Kidney (tissue), 14 donors: ENCODE results near the gene ITPR1. TPM values are rescaled to one million over a fixed set of nuclear protein-coding genes. Genes with fewer than 3 reads are reported as not detected.

Experiments
- DNase-seq, 5 donors: peaks; one replicate each; pipeline ENCODE4 v3.0.0-alpha.2; 2013 to 2020
- FAIRE-seq: peaks from 2 replicates; lab custom pipeline; 2012; peaks lifted over from hg19 to GRCh38; lab: Jason Lieb, UNC
- H3K27ac ChIP-seq, 2 donors: one replicate each; pipeline ENCODE4 v1.7.0; 2013; ENCODE audit warnings: low read depth in 2 of 2, low read length in 2 of 2, inconsistent platforms in 1 of 2
- H3K27me3 ChIP-seq: one replicate; pipeline ENCODE4 v1.7.1; 2013; ENCODE audit warnings: low read length, inconsistent platforms; ENCODE audit not compliant: control insufficient read depth, insufficient read depth
- H3K36me3 ChIP-seq, 3 donors: one replicate each; pipeline versions ENCODE4 v1.7.0 to v1.7.1; 2013; ENCODE audit warnings: low read length in 3 of 3, control low read depth in 1 of 3, inconsistent platforms in 1 of 3; ENCODE audit not compliant: insufficient read depth in 3 of 3, control insufficient read depth in 2 of 3
- H3K4me1 ChIP-seq, 3 donors: one replicate each; pipeline versions ENCODE4 v1.7.0 to v1.7.1; 2013; ENCODE audit warnings: low read length in 3 of 3, inconsistent platforms in 1 of 3, low read depth in 1 of 3; ENCODE audit not compliant: control insufficient read depth in 2 of 3, insufficient read depth in 2 of 3
- H3K4me3 ChIP-seq, 3 donors: one replicate each; pipeline versions ENCODE4 v1.7.0 to v1.8.1; 2013; ENCODE audit warnings: low read length in 3 of 3, control low read depth in 1 of 3, inconsistent platforms in 1 of 3
- H3K9ac ChIP-seq, 3 donors: one replicate each; pipeline versions ENCODE4 v1.7.0 to v1.7.1; 2013; ENCODE audit warnings: low read length in 3 of 3, control low read depth in 1 of 3, inconsistent platforms in 1 of 3
- H3K9me3 ChIP-seq, 3 donors: one replicate each; pipeline versions ENCODE4 v1.7.0 to v1.7.1; 2013; ENCODE audit warnings: low read length in 3 of 3, control low read depth in 1 of 3, inconsistent platforms in 1 of 3; ENCODE audit not compliant: control insufficient read depth in 2 of 3, insufficient read depth in 1 of 3
- CTCF ChIP-seq: IDR thresholded peaks from 3 replicates; pipeline ENCODE4 v1.5.1; 2012; ENCODE audit warnings: mild to moderate bottlenecking, moderate library complexity, borderline replicate concordance; ENCODE audit not compliant: insufficient read depth; ENCODE audit errors: extremely low read depth
- intact Hi-C: fragments of 100-400 bp; cut with DNase I; formaldehyde crosslinking; loops from one replicate; pipeline ENCODE4 v1.11.1; 2022
- polyA plus RNA-seq: library from polyadenylated mRNA; stranded (reverse); fragments of 350-450 nt; fragmentation: Illumina TruSeq; extraction: RNeasy Lipid Tissue Mini Kit (QIAGEN cat#74804); gene quantifications from one replicate; pipeline ENCODE4 v1.2.3, GENCODE V29; 2014; ENCODE audit warnings: low read depth, low replicate concordance; ENCODE audit not compliant: insufficient read depth
- total RNA-seq: library from RNA; stranded (reverse); fragmentation: NEBNext Ultra II Directional; extraction: Animal tissue kit (Norgen Biotek cat#: 25700); gene quantifications from one replicate; pipeline ENCODE4 v1.2.1, GENCODE V29; 2021
- donor health status: control.
- donor health status: control.
- donor health status: control.
- donor health status: control.
- donor health status: control.
- donor health status: DM: yes; HTN: yes; CAD: no.
- donor health status: Normal renal cell carcinoma (clear cell type).

The ITPR1 gene
- total and polyA plus RNA-seq, 2 donors from 2014 or later = 30.2 to 81.2 TPM

GRCh38 chr3:4528320-4528719, 35.2 kb downstream of the ITPR1 start:
- Histone ChIP-seq H3K4me3 (no peak overlapping the region), H3K9ac (no peak overlapping the region), H3K27me3 (no peaks in the 10 kb centered on the region), H3K27ac (no peak overlapping the region), H3K4me1 (peaks cover 3 to 20% (median 8%) of the 10 kb centered on the region in 3 donors), H3K9me3 (no peaks in the 10 kb centered on the region), H3K36me3 (no peaks in the 10 kb centered on the region)
- FAIRE-seq (no peak), DNase-seq (no peak)
- no peak for TF ChIP-seq CTCF
- intact Hi-C loops = no loop called here

DNA sequence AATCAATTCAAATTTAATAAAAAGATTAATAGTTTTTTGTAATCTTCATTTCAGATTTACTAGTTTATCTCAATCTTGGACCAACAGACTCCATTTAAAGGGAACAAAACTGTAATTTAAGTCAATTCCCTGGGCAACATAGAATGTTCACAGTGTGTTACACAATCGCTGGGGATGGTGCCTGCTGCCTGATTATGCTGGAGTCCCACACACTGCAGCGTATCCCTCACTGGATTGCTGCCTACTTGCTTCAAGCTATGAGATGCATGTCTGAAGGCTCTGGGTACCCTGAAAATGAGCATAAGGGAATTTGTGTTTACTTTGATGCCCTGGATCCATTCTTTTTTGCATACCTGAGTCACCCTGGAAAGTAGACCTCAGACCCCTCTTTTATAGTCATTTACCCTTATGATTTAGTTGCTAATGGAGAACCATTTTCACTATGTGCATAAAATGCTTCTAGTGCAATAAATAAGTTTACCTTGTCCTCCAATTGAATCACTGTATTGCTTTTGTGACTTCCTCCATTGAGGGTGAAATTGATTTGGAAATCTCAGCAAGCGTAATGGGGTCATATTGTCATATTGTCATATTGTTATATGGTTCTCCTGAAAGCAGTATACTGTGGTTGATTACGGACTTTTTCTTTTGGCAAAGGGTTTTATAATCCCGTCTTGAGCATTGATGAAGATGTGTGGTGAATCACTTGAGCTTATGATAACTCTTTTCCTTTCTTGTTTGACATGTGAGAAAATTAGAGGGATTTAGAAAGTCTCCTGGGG, 35.9 kb downstream of the ITPR1 start:
- no peaks in the 10 kb centered on the region for H3K36me3 ChIP-seq
- DNase-seq (no peak), FAIRE-seq (no peak)
- H3K9ac ChIP-seq = no peak overlapping the region
- no peak for TF ChIP-seq CTCF
- no peak overlapping the region for H3K27ac ChIP-seq
- H3K4me1 ChIP-seq = peaks cover 7 to 27% (median 15%) of the 10 kb centered on the region in 3 donors
- intact Hi-C loops = no loop called here
- no peaks in the 10 kb centered on the region for H3K27me3 ChIP-seq
- H3K9me3 ChIP-seq = no peaks in the 10 kb centered on the region
- no peak overlapping the region for H3K4me3 ChIP-seq

GRCh38 chr3:4529876-4530588, 36.9 kb downstream of the ITPR1 start:
- no peak for DNase-seq
- no peak overlapping the region for H3K27ac ChIP-seq
- no peak for FAIRE-seq
- no peak overlapping the region for H3K4me3 ChIP-seq
- no peak overlapping the region for H3K9ac ChIP-seq
- no peaks in the 10 kb centered on the region for H3K9me3 ChIP-seq
- H3K27me3 ChIP-seq = no peaks in the 10 kb centered on the region
- no peak for TF ChIP-seq CTCF
- H3K4me1 ChIP-seq = peaks cover 7 to 28% (median 21%) of the 10 kb centered on the region in 3 donors
- H3K36me3 ChIP-seq = no peaks in the 10 kb centered on the region
- intact Hi-C loops = no loop called here
